ENCODE data around the gene CROCC2.

The CROCC2 gene

DNA sequence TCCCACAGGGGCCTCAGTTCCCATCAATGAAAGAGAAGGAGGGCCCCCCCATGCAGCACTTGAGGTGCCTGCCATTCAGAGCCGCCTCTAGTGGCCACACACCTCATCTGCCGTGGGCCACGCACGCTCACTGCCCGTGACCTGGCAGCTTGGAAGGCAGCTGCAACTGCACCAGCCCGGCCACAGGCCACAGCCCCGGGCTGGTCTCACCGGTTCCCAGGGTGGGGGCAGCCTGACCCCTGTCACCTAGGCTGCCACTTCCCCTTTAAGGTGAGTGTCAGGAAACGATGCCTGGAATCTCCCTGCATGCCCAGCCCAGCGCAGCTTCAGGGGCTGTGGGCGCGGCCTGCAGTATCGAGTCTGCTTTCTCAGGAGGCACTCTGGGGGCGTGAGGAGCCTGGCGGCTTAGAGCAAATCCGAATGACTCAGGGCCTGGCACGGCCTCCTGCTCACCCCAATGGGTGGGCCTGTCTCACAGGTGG is 12.7 kb upstream of the CROCC2 start:
- no peak for DNase-seq

DNA sequence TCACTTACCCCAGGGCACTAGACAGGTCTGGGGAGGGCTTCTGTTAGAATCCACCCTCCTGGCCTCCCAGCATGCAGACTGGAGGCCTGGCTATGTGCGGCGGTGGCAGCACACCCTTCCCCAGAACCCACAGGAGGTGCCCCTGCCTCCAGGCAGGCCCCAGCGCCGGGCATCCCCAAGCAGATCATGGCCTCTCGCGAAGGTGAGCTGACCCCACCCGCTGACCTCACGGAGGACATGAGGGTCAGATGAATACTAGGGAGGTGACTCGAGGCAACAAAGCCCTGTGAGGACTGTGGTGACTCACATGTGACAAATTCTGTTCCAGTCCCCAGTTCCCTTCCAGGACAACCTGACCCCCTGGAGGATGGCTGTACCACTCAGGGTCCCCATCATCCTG is 12.1 kb upstream of the CROCC2 start:
- no peak for DNase-seq

DNA sequence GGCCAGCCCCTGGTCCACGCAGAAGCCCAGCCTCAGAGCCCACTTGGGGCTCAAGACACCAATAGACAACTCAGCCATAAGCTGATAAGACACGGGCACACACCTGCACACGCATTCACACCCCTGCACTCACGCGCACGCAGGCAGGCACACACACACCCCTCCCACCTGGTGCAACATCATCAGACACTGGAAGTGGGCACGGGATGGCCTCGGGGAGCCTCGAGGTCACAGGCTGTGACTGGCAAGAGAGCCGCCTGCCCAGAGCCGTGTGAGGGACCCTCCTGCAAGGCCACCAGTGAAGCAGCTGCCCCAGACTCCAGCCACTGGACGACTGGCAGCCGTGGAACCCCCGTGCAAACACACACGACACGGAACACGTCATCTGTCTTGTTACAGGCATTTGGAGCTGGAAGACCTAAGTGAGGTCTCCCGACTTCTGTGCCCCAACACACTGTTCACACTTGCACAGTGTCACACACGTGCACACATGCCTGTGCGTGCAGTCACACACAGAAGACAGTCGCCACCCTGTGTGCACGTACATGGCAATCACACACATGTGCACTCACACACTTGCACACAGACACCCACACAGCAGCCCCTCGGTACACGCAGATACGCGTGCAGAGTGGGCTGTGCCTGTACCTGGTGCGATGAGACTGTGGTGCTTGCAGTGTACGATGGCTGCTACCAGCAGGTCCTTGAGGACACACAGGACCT is 11.1 kb upstream of the CROCC2 start:
- DNase-seq, result no peak

DNA sequence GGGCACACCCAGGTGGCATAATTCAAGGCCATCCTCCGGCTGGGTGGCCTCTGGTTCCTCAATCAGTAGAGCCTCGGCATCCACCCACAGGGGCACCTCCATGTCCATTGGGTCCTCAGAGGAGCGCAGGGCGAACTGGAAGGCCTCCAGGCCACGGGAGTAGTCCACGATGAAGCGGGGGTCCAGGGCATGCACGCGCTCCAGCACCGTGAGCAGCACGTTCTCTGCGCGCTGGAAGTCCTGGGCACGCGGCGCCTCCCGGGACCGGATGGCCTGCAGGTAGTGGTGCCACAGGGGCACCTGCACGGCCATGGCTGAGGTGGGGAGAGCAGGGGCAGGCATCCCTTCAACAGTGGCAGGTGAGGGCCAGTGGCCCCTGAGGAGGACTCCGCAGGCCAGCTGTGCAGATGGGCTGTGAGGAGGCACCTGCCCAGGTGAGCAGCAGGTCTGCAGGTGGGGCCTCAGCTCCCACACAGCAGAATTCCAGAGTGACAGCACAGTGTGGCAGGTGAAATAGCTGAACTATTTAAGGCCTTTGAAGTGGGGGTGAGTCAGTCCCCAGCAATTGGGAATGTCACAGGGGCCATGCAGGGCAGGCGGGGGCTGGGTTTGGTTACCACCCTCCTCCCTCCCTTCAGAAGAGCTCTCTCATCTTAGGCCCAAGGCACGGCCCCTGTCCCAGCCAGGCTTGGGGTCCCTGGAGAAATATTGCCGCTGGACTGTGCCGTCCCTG is 10.3 kb upstream of the CROCC2 start, which contains the start of gene MAB21L4:
Gene MAB21L4 (minus strand): TSS at position 501 of the 733 bp plus-strand sequence. CDS start 159 bp downstream, at position 342.
- no peak for DNase-seq

DNA sequence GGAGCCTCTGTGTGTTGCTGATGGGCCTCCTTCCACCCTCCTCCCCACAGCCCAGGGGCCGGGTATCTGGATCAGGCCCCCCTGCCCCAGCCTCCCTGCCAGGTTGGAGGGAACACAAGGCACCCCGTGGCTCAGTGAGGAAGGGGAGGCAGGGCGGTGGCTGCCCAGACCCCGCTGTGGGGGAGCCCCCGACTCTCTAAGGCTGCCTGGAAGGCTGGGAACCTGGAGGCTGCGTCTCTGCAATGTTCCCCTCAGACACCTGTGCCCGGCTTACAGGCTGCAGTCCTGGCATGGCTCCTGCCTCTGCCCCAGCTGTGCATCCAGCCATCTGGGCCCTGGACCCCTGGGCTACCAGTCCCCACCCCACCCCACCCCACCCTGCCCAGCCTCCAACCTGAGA is 9.7 kb upstream of the CROCC2 start:
- no peak for DNase-seq

DNA sequence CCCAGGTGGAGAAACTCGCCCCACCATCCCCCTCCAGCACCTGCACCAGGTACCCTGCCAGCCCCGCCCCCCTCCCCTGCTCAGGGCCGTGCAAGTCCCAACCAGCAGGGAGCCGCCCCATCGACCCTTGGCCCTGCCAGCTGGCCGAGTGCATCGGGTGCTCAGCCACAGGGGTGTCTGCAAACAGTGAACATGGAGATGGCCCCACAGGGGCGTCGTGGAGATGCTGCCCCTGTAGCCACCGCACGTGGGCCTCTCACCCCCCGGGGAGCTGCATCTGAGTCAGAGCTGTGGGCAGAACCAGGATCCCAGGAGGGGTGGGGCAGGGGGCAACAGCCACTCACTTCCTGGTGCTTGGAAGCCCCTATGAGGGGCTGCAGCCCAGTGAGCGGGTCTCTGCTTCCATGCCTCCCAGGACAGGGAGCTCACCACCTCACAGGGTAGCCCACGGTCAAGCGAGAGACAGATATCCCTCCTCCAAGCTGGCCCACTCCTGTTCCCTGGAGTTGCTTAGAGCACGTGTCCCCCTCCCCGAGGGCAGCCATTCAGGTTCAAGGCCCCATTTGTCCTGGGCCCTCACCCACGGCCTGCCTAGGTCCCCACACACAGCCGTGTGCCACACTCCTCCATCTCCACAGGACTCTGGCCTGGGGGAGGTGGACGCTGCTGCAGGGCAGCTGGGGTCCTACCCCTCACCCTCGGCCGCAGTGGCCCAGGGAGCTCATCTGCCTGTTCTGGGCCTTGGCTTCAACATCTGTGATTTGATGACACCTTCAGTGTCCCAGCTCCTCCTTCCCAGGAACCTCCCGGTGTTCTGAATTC is 9.1 kb upstream of the CROCC2 start:
- DNase-seq, result no peak

DNA sequence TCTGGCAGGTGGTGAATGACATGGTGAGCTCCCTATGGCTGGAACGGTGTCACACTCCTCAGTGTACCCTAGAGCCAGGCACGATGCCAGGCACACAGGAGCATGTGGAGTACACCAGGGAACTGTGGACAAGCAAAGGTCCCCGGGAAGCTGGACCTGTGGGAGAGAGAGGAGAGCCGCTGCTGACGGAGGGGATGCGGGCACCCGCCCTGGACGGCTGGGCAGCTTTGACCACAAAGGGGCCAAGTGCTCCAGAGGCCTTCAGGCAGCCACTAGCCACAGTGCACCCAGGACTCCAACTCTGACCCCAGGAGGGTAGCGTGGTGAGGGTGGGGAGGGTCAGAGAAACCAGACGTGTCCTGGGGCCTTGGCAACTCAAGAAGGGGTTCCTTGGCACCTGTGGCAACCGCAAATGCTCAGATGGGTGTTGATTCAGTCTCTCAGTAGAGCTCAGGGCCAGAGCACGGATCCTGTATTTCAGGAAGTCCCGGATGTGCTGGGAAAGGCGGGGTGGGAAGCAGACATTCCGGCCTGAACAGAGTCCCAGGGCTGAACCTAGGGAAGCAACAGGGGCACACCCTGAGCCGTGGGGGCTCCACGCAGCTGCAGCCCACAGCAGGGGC is 7.9 kb upstream of the CROCC2 start:
- DNase-seq, result no peak

DNA sequence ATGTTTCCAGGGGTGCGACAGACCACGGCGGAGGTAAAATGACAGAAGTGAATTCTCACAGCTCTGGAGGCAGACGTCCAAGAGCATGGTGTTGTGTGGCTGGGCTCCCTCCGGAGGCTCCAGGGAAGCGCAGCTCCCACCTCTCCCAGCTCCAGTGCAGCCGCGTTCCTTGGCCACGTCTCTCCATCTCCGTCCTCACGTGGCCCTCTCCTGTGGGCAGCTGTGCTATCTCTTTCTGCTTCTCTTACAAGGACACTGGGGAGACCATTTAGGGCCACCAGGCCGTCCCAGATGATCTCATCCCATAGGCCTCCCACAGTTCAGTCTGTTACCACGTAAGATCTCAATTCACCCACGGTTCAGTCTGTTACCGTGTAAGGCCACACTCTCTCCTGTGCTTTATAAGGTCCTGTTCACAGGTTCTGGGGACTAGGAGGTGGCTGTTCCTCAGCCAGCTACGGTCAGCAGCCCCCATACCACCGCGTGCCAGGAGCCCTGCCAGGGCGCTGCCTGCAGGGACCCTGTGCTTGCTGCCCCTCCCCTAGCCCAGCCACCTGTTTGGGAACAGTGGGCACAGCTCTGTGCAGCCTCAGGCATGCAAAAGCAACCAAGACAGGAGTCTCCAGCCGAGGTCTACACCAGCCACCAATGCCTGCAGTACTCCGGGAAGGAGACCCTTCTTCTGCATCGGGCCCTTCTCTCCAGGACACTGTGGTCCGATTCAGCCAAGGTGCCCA is 7.2 kb upstream of the CROCC2 start:
- no peak for DNase-seq

DNA sequence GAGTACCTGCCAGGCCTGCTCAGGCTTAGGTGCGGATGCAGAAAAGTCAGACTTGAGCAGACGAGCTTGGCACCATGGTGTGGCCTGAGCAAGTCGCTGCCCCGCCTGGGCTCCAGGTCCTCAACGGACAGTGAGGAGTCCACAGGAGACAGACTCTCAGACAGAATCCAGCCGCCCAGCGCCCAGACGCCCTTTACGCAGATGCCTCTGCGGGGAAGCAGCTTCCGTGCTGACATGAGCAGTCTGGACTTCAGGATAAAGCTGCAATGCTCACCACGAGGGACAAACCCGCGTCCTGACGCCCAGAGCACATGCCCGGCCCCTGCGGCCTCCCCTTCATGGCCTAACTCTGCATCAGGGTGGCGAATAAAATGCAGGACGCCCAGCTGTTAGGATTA is 6.7 kb upstream of the CROCC2 start:
- no peak for DNase-seq

DNA sequence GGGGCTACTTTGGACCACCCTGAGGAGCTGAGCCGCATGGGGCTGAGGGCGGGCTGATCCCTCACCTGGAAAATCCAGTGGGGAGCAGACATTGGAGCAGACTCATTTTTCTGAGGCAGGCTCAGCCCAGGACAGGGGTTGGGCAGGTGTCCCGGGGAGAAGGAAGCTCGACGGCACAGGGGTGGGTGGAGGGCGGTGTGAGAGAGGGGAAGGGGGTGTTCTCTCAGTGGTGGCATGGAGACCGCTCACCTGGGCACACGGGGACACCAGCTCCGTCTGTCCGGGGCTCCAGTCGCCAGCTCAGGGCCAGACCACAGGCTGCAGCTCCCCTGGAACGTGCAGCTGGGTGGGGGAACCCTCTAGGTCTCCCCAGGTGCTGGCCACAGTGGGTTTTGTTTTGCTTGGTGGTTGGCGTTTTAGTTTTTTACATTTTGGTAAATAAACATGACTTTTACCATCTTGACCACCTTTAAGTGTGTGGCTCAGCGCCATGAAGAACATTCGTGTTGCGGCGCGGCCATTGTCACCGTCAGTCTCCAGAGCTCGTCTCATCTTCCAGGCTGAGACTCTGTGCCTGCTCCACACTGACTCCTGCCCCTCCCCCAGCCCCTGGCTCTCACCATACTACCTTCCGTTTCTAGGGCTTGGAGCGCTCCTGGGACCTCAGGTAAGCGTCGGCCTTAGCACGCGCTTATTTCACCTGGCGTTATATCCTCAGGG is 5.8 kb upstream of the CROCC2 start:
- no peak for DNase-seq

DNA sequence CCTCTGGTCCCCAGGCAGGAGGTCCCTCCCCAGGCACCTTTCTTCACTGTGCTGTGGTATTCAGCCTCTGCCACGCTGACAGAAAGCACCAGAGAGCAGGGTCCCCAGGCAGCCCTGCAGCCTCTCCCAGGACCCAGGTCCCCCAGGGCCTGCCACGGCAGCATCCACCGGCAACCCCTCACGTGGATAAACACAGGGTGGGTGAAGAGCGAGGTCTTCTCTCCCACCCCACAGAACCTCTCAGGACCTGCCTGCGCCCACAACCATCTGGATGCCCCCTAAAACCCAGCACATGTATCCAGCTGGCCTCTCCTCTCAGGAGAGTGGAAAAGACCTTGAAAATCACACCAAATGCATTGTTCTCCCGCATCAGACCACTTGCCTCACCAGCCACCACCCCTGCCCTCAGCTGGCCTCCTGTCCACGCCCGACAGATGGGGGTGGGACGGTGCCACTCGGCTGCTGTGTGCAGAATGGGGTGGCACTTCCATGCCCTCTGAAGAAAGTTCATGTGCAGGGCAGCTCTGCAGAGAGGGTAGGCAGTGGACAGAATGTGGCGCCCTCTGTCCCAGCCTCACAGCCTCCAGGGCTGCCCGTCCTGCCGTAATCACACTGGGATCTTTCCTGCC is 4.0 kb upstream of the CROCC2 start:
- no peak for DNase-seq

DNA sequence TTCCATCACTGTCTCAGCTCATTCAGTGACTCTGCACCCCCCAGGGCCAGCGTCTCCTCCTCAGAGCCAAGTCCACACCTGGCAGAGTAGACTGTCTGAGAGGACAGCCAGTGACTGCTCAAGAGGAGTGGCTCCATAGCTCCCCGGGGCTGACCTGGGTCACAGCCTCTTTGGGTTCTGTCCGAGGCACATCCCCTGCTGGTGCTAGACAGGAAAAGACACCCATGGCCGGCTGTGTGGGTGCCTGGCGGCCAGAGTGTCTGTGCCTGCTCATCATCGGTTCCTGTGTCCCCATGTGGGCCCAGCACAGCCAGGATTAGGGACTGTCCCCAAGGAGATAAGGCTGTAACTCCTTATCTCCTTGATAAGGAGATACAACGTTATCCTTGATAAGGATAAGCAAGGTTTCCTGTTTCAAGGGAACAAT is 3.5 kb upstream of the CROCC2 start:
- no peak for DNase-seq

DNA sequence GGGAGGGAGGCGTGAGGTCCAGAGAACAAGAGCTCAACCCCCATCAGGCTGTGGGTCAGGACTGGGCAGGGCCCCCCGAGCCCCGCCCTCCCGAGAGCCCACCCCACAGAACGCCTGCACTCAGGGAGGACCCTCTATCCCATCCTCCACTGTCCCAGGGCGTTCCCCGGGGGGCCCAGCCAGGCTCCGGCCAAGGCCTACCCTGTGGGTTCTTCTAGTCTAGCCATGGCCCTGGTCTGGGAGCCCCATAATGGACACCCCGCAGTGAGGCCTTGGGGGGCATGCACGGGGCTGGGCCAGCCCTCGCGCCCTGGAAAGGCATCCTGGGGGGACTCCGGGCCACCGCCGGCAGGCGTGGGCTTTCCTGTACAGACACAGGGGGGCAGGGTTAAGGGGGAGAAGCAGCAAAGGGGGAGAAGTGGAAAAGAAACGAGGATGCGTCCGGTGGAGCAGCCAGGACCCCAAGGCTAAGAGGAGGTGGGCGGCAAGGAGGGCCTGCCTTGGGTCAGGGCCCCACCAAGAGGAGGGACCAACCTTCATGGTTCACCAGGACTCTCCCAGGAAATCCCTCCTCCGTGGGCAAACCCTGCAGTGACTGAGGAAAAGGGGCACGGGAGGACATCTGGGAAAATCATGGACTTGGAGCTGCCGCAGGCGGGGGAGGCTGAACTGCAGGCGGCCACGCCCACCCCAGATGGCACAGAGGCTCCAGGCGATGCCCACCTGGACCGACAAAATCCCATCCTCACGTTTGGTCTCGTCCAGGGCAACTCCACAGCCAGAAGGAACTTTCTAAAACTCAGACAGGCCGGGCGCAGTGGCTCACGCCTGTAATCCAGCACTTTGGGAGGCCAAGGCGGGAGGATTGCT is 2.7 kb upstream of the CROCC2 start:
- no peak for DNase-seq

DNA sequence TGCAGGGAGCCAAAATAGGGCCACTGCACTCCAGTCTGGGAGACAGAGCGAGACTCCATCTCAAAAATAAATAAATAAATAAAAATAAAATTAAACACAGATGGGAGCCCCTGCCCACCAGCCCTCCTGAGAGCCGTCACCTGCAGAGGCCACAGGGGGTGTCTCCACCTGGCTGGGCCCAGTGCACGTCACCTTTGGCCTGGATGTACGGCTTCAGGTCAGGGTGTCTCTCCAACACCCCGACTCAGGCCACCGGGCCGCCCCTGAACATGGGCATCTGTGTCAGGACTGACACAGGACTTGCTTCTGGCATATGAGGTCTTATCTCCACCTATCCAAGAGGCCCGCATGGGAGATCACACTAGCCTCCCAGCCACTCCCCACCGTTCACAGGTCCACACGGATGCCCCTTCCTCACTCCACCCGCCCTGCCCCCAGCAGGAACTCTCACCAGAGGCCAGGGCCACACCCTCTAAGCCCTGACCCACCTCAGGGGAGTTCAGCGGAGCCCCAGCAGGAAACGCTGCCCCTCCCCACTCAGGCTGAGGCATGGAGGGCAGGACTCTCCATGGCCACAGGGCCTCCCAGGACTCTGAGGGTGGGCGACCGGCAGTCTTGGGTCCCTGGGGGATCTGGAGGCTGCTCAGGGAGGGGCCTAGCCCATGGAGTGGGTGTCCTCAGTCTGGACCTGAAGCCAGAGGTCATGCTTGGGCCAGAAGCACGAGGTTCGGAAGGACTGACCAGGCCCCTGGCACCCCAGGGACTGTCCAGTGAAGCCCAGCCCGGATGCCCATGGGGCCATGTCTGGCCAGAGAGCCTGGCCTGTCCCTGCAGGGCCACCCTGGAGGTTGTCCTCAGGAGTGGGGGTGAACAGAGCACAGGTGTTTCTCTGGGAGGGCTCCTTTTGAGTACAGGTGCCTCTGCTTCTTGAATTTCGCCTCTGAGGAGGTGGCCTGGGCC is 1.6 kb upstream of the CROCC2 start:
- no peak for DNase-seq

DNA sequence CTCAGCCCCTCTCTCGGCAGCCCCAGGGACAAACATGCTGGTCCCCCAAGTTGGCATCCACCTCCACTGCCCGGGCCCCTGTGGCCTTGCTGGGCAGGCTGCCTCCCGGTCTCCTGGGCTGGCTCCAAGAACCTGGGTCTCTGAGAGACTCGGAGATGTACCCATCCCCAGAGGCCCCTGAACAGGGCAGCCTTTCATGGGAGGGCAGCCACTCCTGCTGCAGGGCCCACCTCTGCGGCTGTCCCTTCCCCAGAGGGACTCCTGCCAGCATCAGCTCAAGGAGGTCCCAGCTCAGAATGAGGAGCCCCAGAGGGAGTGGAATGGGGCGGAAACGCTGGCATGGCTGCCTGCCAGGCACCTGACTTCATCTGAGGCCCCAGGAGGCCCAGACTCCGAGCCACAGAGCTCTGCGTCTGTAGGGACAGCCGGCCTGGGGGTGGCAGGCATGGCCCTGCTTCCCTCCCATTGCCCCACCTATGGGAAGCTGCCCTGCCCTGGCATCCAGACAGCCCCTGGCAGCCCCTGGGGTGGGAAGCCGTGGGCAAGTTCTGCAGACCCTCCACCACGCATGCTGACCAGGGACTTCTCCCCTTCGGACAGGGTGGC is 857 bp upstream of the CROCC2 start:
- no peak for DNase-seq

DNA sequence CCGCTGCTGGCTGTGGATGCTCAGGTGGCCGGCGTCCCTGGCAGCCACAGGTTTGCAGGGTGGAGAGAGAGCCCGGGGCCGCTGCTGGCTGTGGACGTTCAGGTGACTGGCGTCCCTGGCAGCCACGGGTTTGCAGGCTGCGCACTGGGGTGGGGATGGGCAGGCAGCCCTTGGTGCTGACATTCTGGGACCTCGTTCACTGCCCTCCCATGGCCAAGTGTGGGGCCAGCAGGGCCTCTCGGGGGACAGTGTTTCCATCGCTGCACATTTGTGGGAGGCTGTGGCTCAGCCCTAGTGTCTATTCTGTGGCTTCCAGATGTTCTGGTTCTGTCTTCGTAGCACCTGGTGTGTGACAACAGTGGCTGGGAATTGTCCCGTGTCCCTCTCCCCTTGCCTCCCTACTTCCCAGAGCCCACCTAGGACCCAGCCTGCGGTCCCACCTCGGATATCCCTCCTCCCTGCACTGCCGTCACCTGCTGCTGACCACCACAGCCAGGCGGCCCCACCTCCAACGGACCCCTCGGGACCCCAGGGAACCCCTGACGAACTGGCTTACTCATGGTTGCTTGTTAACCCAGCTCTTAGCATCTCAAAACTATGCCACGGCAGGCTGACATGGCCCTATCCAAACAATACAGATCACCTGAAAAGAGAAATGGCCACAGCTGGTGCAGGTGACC is 915 bp downstream of the CROCC2 start:
- DNase-seq, result no peak

DNA sequence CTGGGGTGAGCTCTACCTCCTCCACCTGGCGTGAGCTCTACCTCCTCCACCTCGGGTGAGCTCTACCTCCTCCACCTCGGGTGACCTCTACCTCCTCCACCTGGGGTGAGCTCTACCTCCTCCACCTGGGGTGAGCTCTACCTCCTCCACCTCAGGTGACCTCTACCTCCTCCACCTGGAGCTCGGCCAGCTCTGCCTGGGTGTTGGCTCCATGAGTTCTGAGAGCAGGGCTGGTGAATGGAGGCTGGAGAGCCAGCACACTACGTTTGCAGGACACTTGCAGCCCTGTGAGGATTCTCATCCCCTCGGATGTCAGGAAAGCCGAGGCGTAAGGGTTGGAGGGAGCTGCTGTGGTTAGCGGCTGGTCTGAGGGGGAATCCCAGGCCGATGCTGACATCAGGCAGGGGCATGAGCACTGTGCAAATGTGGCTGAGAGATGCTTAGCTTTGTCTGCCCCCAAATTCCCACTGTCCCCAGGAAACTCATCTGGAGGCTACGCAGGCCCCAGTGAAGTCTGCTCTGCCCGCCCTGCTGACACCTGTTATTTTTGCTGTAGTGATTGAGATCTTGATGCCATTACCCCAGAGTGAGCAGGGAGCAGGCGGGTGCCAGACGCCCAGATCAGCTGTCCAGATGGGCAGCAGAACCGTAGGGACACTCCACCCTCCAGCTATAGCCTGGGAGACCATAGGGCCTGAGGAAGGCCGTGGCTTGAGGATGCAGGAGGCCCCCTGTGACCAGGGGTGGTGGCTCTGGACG is 3.3 kb downstream of the CROCC2 start:
- DNase-seq, result no peak

All from activated naive CD4-positive, alpha-beta T cell (primary cell).